DOHH2 (cell line): Measurements from ENCODE around the gene TXNDC11.

ENCODE experiments used
- EZH2phosphoT487 ChIP-seq: fragments of 200-600 bp; sonication (generic); IDR thresholded peaks from 2 replicates; pipeline ENCODE4 v1.6.1; 2017; ENCODE audit warnings: borderline replicate concordance, mild to moderate bottlenecking, antibody characterized with exemption, low read length, moderate library complexity, mixed read lengths
- TF ChIP-seq, protein P1 (sequence below): fragments of 200-600 bp; sonication (generic); IDR thresholded peaks from one replicate; pipeline ENCODE4 v1.5.1; 2014; ENCODE audit warnings: antibody characterized with exemption, mild to moderate bottlenecking, low read depth, low read length; ENCODE audit not compliant: poor library complexity, severe bottlenecking

DNA sequence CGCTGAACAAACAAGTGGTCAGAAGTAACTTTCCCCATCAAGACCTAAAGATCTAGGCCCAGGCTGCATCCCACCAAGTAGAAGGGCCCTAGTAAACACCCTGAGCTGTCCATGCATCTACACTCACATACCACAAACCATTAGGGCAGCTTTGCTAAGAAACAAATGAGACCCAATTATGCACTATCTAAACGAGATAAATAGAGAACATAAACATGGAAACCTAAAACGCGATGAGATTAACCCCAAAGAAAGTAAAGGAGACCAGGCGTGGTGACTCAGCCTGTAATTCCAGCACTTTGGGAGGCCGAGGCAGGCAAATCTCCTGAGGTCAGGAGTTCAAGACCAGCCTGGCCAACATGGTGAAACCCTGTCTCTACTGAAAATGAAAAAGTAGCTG lies 5.8 kb downstream of the TXNDC11 start:
- TF ChIP-seq, protein P1, sequence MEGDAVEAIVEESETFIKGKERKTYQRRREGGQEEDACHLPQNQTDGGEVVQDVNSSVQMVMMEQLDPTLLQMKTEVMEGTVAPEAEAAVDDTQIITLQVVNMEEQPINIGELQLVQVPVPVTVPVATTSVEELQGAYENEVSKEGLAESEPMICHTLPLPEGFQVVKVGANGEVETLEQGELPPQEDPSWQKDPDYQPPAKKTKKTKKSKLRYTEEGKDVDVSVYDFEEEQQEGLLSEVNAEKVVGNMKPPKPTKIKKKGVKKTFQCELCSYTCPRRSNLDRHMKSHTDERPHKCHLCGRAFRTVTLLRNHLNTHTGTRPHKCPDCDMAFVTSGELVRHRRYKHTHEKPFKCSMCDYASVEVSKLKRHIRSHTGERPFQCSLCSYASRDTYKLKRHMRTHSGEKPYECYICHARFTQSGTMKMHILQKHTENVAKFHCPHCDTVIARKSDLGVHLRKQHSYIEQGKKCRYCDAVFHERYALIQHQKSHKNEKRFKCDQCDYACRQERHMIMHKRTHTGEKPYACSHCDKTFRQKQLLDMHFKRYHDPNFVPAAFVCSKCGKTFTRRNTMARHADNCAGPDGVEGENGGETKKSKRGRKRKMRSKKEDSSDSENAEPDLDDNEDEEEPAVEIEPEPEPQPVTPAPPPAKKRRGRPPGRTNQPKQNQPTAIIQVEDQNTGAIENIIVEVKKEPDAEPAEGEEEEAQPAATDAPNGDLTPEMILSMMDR = no peak
- no peak for TF ChIP-seq EZH2phosphoT487
